NCI-H2171 treated with DMSO at 0.1 percent for 48 hours (cell line): Measurements from ENCODE around the gene FBXO2.
"Not testable (repeated sequence)": the region's sequence is repeated elsewhere in the genome, so short reads cannot be mapped to it uniquely, and the experiment has no call there.

Experiments
- DNase-seq: peaks from one replicate; lab custom pipeline; 2025; lab: John Stamatoyannopoulos, UW

Gene FBXO2

GRCh38 chr1:11629184-11630016, 24.8 kb downstream of the FBXO2 start:
- DNase-seq = peak; percentile 41

GRCh38 chr1:11628767-11629166, 25.5 kb downstream of the FBXO2 start:
- no peak for DNase-seq

- DNase-seq = no peak
Measured at GRCh38 chr1:11626551-11626950, 27.7 kb downstream of the FBXO2 start.

GRCh38 chr1:11623702-11624101, 30.5 kb downstream of the FBXO2 start:
- DNase-seq = no peak

- DNase-seq = no peak
Measured at GRCh38 chr1:11622398-11622797, 31.8 kb downstream of the FBXO2 start.

- no peak for DNase-seq
Measured at GRCh38 chr1:11620924-11621323, 33.3 kb downstream of the FBXO2 start.

GRCh38 chr1:11620405-11620804, 33.8 kb downstream of the FBXO2 start:
- no peak for DNase-seq

GRCh38 chr1:11617741-11618140, 36.5 kb downstream of the FBXO2 start:
- DNase-seq = no peak

GRCh38 chr1:11617314-11617713, 36.9 kb downstream of the FBXO2 start:
- no peak for DNase-seq

- no peak for DNase-seq
Measured at GRCh38 chr1:11616766-11617165, 37.5 kb downstream of the FBXO2 start.

- no peak for DNase-seq
Measured at GRCh38 chr1:11615090-11615489, 39.1 kb downstream of the FBXO2 start.

- DNase-seq = no peak
Measured at GRCh38 chr1:11613347-11613746, 40.9 kb downstream of the FBXO2 start.

- DNase-seq = no peak
Measured at GRCh38 chr1:11611638-11612327, 42.4 kb downstream of the FBXO2 start.

GRCh38 chr1:11610629-11611180, 43.5 kb downstream of the FBXO2 start:
- no peak for DNase-seq

GRCh38 chr1:11609378-11609777, 44.9 kb downstream of the FBXO2 start:
- not testable (repeated sequence) for DNase-seq

GRCh38 chr1:11608596-11609130, 45.6 kb downstream of the FBXO2 start:
- not testable (repeated sequence) for DNase-seq

GRCh38 chr1:11606775-11607174, 47.5 kb downstream of the FBXO2 start:
- DNase-seq = no peak

GRCh38 chr1:11602981-11603380, 51.2 kb downstream of the FBXO2 start:
- no peak for DNase-seq

- no peak for DNase-seq
Measured at GRCh38 chr1:11602424-11602823, 51.8 kb downstream of the FBXO2 start.

- no peak for DNase-seq
Measured at GRCh38 chr1:11600836-11601235, 53.4 kb downstream of the FBXO2 start.

- no peak for DNase-seq
Measured at GRCh38 chr1:11599891-11600576, 54.2 kb downstream of the FBXO2 start.

- DNase-seq = no peak
Measured at GRCh38 chr1:11598461-11598860, 55.8 kb downstream of the FBXO2 start.
